NCI-H2196 (cell line): ENCODE measurements around the gene TAGLN3.

Experiments used
- DNase-seq: peaks from one replicate; lab custom pipeline; 2025; ENCODE audit not compliant: unreplicated experiment; lab: John Stamatoyannopoulos, UW

The TAGLN3 gene

DNA sequence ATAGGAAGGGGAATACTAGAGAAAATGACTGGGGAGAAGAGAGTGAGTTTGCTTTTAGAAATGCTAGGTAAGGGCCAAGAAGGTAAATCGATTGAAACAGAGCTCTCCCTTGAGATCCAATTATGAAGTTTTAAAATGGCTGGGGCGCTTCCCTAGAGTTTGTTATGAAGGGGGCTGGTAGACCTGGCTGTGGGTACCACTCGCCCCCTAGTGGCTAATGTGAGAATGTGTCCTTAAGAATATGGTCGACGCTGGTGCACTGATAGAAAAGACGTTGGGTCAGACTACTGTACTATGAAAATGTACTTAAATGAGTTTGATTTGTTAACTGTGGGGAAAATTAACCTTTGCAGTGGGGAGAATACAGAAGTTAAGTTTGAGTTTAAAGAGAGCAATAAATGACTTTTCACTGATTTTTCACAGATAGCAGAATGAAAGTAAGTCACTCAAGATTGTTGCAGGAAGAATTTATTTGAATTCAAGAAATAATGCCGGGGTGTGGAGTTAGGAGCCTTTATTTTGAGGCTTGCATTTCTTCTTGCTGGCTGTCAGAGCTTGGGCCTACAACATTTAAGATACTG lies 45.0 kb downstream of the TAGLN3 start:
- peak; percentile 88 for DNase-seq

DNA sequence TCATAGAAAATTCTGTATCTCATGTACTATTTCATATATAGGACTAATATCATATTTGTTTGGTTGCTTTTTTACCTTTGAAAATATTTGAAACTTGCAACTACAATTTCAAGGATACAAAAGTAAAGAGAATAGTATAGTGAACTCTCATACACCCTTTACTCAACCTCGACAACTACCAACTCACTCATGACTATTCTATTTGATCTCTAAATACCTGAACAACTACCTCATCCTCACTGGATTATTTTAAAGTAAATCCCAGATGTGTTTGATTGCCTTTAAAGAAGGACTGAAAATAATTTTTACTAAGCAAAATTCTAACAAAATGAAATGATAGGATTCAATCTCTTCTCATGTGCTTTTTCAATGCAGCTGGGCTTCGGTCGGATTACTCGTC lies 47.9 kb downstream of the TAGLN3 start:
- DNase-seq, result no peak

DNA sequence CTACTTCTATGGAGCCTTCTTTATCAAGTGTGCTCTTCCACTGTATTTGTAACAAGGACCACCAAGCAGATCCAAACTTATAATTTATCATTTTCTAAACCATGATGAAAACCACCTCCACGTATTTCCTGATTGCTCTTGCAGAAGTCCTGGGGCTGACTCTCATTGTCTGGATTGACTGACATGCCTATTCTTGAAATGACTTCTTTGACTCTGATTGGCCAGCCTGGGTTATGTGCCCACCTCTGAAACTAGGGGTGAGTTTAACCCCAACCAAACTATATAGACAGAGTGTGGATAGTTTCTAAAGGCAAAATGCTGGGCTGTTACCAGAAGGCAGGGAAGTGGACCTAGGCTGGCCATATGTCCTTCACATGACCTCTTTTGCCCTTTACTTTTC lies 48.5 kb downstream of the TAGLN3 start:
- DNase-seq, result no peak

DNA sequence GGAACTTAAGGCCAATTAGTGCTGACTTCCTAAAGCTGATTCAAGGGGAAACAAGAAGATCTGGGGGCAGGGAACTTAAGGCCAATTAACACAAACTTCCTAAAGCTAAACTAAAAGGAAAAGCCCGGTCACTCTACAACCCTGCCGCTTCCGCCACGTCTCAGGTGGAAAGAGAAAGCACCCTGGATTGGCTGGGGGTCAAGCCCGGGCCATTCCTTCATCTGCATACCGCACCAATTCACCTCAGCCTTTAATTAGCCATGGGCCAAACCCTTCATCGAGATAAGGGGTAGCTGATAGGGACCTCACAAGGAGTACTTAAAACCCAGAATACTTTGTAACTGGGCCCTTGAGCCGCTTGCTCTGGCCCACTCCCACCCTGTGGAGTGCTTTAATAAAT lies 50.2 kb downstream of the TAGLN3 start:
- no peak for DNase-seq

DNA sequence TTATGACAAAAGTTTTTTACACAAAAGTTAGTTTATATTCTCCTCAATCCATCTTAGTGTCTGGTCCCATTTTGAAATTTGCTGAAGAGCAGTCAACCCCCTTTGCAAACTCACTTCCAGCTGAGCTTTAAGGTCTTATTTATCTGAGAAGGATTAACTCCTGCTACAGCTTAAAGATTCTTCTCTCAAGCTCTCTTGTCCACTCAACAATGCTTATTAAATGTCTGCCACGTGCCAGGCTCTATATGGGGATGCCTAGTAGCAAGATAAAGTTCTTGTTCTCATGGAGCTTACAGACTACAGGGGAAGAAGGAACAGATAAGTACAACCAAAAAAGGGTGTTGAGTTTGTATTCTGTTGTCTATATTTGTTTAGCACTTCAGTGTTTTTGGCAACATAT lies 54.5 kb downstream of the TAGLN3 start:
- no peak for DNase-seq

DNA sequence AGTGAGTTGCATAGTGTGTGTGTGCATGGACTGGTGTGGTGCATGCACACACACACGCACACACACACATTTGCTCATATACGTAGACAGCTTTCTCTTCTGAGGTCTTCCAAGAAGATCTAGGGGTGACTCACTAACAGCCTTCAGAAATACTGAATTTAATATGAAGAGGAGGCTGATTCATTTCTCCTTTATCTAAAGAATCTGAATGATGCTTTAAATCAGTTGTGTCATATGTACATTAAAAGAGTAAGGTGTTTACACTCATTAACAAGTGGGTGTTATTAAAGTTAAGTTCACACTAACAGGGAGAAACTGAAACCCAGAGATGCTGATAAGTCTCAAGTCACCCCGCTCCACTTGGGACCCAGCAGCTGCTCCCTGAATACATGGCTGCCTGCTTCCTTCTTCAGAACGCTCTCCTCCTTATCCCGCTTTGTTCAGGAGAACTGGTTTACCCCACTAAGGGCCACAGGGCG lies 57.8 kb downstream of the TAGLN3 start:
- no peak for DNase-seq

DNA sequence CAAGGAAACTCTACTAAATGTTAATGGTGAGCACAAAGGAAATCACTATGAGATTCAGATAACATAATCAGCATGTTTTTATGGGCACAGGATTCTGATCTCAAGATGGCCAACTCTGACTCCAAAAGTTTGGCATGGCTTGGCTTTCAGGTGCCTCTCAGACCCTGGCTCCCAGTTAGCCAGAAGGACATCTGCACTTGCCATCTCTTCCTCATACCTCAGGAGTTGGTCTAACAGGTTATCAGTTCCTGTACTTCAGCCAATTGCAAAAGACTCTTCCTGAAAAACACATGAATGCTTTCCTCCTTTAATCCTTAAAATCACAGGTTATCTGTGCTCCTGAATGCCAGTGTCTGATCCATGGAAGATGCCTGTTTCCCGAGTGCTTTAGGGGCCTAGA lies 60.8 kb downstream of the TAGLN3 start:
- DNase-seq, result no peak

DNA sequence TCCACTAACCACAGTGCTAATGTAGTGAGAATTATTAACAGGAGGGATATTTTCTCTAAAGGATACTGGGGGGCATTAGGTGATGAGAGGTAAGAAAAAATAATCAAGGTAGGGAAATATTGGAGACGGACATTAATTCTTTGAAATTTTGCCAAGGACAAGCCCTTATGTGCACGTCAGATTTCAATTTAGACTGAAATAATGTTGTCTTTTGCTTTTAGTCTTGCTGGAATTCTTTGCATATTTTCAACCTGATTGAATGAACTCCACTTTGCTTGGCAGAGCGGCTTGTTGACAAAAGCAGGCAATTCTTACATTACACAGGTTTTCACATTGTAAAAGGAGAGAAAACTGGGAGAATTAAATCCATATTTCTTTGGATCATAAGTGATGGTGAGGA lies 62.4 kb downstream of the TAGLN3 start:
- DNase-seq, result no peak
